ENCODE measurements around the gene EML3. TPM values are rescaled to one million over a fixed set of nuclear protein-coding genes. Genes with fewer than 3 reads are reported as not detected.

Gene EML3
- total RNA-seq, 1 experiment from 2014 or later, result 51.4 TPM

DNA sequence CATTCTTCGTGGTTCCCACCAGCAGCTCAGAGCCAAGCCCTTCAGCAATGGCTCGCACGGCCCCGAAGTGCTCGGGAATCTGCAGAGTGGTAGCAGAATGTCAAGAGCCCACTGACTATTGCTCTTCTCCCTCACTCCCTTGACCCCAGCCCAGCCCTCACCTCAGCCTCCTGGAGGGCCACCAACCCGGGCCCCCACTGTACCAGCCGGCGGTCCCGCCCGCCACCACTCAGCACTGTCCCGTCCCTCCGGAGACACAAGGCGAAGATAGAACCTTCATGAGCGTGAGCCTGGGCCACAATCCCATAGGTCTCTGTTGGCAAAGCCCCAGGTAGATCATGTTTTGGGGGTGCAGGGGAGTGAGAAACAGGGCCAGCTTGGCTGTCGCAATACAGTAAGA lies 6.7 kb downstream of the EML3 start:
- TF ChIP-seq, protein P1, sequence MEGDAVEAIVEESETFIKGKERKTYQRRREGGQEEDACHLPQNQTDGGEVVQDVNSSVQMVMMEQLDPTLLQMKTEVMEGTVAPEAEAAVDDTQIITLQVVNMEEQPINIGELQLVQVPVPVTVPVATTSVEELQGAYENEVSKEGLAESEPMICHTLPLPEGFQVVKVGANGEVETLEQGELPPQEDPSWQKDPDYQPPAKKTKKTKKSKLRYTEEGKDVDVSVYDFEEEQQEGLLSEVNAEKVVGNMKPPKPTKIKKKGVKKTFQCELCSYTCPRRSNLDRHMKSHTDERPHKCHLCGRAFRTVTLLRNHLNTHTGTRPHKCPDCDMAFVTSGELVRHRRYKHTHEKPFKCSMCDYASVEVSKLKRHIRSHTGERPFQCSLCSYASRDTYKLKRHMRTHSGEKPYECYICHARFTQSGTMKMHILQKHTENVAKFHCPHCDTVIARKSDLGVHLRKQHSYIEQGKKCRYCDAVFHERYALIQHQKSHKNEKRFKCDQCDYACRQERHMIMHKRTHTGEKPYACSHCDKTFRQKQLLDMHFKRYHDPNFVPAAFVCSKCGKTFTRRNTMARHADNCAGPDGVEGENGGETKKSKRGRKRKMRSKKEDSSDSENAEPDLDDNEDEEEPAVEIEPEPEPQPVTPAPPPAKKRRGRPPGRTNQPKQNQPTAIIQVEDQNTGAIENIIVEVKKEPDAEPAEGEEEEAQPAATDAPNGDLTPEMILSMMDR (IDR thresholded peaks at IDR 0.05; ENCODE audit: unreplicated experiment), result no peak
- no peak for DNase-seq
- H3K9me3 Mint-ChIP-seq (ENCODE audit: low read depth, unreplicated experiment), result no peaks in the 10 kb centered on the region
- peaks cover 19% of the 10 kb centered on the region for H3K4me1 Mint-ChIP-seq (ENCODE audit: low read depth, unreplicated experiment)
- H3K27me3 Mint-ChIP-seq (ENCODE audit: unreplicated experiment), result no peaks in the 10 kb centered on the region
- H3K4me3 Mint-ChIP-seq (ENCODE audit: low read depth, unreplicated experiment), result no peak overlapping the region
- CTCF ChIA-PET, result no interaction called here
- intact Hi-C loops (cut with micrococcal nuclease; ENCODE audit: unreplicated experiment), result no loop called here
- H3K27ac Mint-ChIP-seq (ENCODE audit: unreplicated experiment), result no peak overlapping the region
- no TSS peak for BruUV-seq (replicated peaks)
- H3K36me3 Mint-ChIP-seq (ENCODE audit: insufficient read depth, unreplicated experiment), result peaks cover 49% of the 10 kb centered on the region

DNA sequence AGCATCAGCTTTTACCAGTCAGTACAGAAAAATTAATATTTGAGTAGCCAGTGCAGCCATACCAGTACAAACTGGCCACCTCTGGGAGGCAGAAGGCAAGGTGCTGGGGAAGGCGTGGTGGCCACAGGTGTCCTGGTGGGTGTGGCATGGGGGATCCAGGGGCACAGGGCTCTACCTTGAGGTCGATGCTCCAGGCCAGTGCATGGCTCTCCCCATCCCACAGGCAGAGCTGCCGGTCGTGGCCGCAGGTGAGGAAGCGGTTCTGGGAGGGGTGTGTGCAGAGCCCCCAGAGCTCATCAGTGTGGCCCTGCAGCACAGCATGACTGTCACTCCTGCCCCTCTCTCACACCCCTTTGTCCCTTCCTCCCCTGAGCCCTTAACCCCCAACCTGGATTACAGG lies 7.1 kb downstream of the EML3 start:
- no peaks in the 10 kb centered on the region for H3K9me3 Mint-ChIP-seq (ENCODE audit: low read depth, unreplicated experiment)
- CTCF ChIA-PET, result no interaction called here
- BruUV-seq (replicated peaks), result no TSS peak
- intact Hi-C loops (cut with micrococcal nuclease; ENCODE audit: unreplicated experiment), result no loop called here
- DNase-seq, result no peak
- H3K36me3 Mint-ChIP-seq (ENCODE audit: insufficient read depth, unreplicated experiment), result peaks cover 49% of the 10 kb centered on the region
- H3K27me3 Mint-ChIP-seq (ENCODE audit: unreplicated experiment), result no peaks in the 10 kb centered on the region
- peaks cover 19% of the 10 kb centered on the region for H3K4me1 Mint-ChIP-seq (ENCODE audit: low read depth, unreplicated experiment)
- no peak overlapping the region for H3K4me3 Mint-ChIP-seq (ENCODE audit: low read depth, unreplicated experiment)
- no peak overlapping the region for H3K27ac Mint-ChIP-seq (ENCODE audit: unreplicated experiment)
- TF ChIP-seq, protein P1 (IDR thresholded peaks at IDR 0.05; ENCODE audit: unreplicated experiment), result no peak

DNA sequence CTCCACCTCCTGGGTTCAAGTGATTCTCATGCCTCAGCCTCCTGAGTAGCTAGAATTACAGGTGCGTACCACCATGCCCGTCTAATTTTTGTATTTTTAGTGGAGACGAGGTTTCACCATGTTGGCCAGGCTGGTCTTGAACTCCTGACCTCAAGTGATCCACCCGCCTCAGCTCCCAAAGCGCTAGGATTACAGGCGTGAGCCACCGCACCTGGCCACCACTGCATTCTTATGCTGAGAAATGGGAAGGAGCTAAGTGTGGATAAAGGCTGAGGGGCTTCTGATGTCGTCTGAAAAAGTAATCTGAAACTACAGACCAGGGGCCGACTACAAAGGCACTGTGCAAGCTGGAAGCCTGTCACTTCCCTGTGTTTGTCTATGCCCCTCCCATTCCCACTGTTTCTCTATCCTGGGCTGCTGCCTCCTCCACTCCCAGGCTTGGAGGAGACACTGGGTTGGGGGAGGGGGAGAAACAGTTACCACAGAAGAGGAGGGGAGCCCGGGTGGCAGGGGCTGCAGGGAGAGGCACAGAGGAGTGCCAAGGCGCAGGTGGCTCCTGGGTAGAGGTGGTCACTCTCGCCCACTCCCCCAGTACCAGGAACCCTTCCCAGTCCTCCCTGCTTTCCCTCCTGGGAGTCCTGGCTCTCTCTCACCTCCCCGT lies 8.0 kb downstream of the EML3 start:
- no peak overlapping the region for H3K27ac Mint-ChIP-seq (ENCODE audit: unreplicated experiment)
- intact Hi-C loops (cut with micrococcal nuclease; ENCODE audit: unreplicated experiment), result no loop called here
- H3K27me3 Mint-ChIP-seq (ENCODE audit: unreplicated experiment), result no peaks in the 10 kb centered on the region
- peaks cover 53% of the 10 kb centered on the region for H3K36me3 Mint-ChIP-seq (ENCODE audit: insufficient read depth, unreplicated experiment)
- no peak for DNase-seq
- CTCF ChIA-PET, result no interaction called here
- no peak overlapping the region for H3K4me3 Mint-ChIP-seq (ENCODE audit: low read depth, unreplicated experiment)
- TF ChIP-seq, protein P1 (IDR thresholded peaks at IDR 0.05; ENCODE audit: unreplicated experiment), result no peak
- no peaks in the 10 kb centered on the region for H3K9me3 Mint-ChIP-seq (ENCODE audit: low read depth, unreplicated experiment)
- peaks cover 27% of the 10 kb centered on the region for H3K4me1 Mint-ChIP-seq (ENCODE audit: low read depth, unreplicated experiment)
- no TSS peak for BruUV-seq (replicated peaks)

DNA sequence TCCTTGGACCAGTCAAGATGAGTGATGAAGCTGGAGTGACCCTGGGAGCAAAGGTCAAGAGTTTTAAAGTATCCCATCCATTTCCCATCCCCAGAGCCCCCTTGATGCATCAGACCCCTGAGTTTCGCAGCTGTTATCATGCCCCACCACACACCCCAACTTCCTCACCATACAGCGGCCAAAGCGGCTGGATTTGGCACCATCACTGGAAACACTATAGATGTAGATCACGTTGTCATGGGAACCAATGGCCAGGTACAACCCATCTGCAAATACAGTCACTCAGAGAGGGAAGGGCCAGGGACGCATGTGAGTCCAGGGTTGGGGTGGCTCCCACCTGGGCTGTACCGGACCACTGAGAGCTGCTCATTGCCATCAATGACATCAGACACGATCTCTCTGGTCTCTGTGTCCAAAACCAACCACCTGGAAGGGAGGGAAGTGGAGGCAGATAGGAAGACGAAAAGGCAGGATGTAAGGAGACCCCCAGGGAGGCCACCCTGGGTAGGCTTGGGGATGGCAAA lies 8.7 kb downstream of the EML3 start:
- no peak for DNase-seq
- BruUV-seq (replicated peaks), result no TSS peak
- Mint-ChIP-seq H3K27ac (ENCODE audit: unreplicated experiment) (no peak overlapping the region), H3K27me3 (ENCODE audit: unreplicated experiment) (no peaks in the 10 kb centered on the region), H3K36me3 (ENCODE audit: insufficient read depth, unreplicated experiment) (peaks cover 61% of the 10 kb centered on the region), H3K4me3 (ENCODE audit: low read depth, unreplicated experiment) (peak overlapping the region; percentile 88), H3K4me1 (ENCODE audit: low read depth, unreplicated experiment) (peaks cover 35% of the 10 kb centered on the region), H3K9me3 (ENCODE audit: low read depth, unreplicated experiment) (no peaks in the 10 kb centered on the region)
- TF ChIP-seq, protein P1 (IDR thresholded peaks at IDR 0.05; ENCODE audit: unreplicated experiment), result no peak
- CTCF ChIA-PET, result no interaction called here
- intact Hi-C loops (cut with micrococcal nuclease; ENCODE audit: unreplicated experiment), result no loop called here

Data from Calu3 (cell line).